NCI-H128 (cell line): ENCODE measurements around the gene FAM117A.
"Not testable (repeated sequence)": the region's sequence is repeated elsewhere in the genome, so short reads cannot be mapped to it uniquely, and the experiment has no call there.

Experiments used
- DNase-seq: peaks from one replicate; lab custom pipeline; 2025; ENCODE audit not compliant: unreplicated experiment; lab: John Stamatoyannopoulos, UW

Gene FAM117A

DNA sequence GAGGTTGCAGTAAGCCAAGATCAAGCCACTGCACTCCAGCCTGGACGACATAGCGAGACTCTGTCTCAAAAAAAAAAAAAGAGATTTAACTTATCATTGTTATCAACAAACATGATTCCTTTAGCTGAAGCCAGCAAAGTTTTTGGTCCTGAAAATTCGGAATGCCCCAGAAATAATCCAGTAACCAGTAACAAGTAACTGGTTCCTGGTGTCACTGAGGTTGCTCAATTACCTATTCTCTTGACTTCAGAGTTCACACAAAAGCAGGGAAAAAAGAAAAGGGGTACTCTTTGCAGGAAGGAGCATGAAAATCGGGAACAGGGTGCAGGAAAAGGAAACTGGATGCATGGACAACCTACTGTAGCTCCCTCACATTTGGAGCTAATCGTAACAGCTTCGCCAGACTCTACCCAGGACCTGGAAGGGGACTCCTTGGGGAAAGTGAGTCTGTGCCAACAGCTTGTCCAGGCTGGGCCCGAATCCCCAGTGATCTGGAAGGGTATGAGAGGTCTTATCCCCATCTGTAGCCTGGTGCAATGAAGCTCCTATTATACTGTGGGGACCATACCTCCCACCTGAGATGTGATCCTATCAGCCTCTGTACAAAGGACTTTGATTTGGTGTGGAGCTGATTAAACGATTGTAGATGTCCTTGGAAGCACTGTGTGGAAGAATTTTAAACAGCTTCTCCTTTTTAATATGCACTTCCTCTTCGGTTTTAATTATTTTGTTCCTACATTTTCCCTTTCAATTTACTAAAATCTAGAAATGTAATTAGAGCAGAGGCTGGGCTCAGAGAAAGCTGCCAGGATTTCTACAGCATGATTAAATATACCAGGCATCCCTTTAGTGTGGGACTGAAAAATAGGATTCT, 82.6 kb downstream of the FAM117A start:
- DNase-seq: no peak

DNA sequence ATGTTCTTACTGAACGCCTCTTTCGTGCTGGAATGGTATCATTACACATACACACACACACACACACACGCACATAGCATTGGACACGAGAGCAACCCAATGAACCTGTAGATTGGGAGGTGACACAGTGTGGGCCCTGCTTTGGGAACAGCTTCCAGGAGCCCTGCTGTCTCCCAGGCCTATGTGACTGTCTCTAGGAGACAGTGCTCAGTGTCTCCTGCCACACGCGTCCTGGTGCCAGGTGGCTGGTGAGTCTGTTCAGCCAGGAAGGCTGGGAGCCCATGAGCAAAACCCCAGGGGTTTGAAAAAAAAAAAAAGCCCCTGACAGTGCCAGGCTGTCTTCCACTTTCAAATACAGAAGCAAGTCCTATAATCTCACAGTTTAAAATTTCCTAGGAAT, 83.6 kb downstream of the FAM117A start:
- no peak for DNase-seq

DNA sequence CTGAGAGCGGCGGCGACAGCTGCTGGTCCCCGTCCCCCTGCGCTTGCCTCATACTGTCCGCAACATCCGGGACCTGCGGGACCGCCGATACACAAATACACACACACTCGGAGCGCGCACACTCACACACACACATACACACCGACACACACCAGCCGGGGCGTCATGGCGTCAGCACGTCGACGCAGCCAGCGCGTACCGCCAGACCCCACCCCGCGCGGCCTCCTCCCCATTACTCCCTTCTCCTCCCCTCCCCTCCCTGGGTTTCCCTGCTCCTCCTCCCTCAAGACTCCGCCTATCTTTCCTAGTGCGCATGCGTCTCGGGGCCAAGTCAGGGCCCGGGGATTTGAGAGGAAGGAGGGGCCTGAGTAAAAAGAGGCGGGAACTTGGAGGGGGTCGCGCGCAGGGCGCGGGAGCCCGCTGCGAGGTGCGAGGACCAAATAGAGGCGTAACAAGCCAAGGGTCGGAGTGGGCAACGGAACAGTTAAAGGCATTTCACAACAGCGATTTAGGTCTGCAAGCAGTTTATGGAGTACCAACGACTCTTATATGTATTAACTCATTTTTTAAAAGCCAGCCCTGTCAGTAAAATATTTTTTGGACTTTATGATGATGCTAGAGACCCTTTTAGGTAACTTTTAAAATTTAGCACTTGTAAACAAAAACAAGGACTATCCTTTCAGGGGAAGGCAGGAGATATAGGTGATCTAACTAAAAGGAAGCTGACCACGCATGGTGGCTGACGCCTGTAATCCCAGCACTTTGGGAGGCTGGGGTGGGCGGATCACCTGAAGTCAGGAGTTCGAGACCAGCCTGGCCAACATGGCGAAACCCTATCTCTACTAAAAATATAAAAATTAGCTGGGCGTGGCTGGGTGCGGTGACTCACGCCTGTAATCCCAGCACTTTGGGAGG, 85.7 kb downstream of the FAM117A start, which contains the start of gene SPOP:
Gene SPOP (minus strand): TSS at position 165 of the 915 bp plus-strand sequence. CDS start 55,287 bp downstream, outside the sequence.
- peak; percentile 93 for DNase-seq

DNA sequence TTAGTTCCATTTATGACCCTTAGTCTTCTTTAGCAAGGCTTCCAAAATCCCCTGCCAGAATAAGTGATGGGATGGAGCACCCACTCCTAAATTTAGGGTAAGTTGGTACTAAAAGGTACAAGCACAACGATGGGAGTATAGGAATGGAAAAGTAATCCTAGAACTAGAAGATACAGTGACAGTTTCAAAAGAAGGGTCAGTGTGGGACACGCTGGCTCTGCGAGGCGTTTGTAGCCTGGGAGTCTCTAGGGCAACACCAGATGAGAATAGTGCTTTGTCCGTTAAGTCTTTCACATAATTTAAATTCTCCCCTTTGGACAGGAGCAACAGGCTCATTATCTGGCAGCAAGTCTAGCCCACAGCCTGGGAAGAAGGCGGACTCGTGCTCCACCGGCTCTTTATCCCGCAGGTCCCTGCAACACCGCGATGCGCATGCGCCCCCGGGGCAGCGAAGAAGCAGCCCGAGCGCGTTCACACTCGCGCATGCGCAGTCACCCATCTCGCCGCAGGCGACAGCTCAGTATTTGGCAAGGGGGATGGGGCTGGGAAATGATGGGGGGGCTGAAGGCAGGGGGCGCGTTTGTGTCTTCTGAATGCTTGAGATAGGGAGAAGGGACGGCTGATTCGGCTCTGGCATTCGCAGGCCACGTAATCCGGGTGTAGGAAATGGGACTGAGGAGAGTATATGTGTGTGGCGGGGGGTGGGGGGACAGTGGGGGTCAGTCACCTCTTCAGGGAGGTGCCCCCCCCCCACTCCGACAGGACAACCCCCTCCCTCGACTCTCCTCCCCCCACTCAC, 86.6 kb downstream of the FAM117A start:
- DNase-seq: peak; percentile 75

DNA sequence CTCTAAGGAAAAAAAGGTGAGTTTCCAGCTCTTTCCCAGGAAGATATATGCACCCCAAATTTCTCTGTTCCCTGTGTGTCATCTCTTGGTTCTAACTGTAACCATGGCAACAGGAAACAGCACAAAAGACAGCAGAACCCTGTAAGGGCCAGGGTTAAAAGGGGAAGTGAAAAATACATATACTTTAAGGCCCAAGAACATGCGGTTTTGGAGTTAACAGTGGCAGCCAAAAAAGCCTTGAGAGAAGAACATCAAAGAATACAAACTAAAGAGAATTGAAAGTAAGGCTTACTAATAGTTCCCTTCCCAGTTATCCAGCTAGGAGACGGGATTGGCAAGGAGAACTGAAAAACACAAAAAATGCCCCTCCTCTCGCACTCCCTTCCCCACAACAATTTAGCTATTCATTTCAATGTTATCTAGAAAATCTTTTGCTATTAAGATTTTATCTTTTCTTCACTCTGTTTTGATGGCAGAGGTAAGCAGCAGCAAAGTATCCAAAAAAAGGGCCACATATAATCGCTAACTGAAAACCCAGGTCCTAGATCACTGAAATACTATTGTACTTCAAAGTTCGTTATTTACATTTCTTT, 87.6 kb downstream of the FAM117A start:
- no peak for DNase-seq

DNA sequence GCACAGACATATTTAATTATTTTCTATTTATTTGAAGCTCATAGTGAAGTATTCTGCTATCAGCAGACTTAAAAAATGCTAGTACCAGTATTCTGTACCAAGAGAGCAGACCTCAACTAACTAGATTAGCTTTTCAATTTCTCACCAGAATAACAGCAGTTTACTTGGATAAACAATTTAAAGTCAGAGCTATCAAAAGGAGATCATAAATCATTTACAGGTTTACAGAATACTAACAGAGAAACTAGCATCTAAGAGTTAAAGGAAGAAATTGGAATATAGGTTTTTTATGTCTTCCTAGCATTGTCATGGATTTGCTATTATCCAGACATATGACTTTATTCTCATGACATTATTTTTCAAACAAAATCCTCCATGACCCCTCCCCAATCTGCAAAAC, 89.4 kb downstream of the FAM117A start:
- DNase-seq: no peak

DNA sequence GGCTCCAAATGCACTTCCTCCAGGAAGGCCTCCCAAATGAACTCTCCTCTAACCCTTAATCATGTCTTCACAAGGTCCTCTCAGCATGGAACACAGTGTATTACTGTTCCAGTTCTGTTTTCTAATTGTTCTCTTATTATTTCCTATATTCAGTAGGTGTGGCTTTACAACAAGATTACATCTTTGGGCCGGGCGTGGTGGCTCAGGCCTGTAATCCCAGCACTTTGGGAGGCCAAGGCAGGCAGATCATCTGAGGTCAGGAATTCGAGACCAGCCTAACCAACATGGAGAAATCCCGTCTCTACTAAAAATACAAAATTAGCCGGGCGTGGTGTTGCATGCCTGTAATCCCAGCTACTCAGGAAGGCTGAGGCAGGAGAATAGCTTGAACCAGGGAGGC, 90.3 kb downstream of the FAM117A start:
- DNase-seq: not testable (repeated sequence)

DNA sequence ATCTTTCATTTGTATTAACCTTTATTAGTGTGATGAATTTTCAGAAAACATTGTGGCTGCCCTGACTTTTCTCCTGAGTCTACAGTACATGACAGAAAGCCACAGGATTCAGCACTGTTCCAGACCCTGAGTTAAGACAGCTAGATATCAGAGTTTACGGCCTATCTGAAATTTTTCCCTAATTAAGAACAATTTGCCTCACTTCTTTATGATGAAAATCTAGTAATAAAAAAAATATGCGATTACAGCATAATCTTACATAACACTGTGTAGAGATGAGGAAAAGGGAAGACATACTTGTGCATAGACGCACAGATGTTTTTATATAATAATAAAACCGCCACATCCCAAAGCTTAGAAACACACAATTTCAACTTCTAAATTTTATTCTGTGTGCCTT, 93.3 kb downstream of the FAM117A start:
- no peak for DNase-seq

DNA sequence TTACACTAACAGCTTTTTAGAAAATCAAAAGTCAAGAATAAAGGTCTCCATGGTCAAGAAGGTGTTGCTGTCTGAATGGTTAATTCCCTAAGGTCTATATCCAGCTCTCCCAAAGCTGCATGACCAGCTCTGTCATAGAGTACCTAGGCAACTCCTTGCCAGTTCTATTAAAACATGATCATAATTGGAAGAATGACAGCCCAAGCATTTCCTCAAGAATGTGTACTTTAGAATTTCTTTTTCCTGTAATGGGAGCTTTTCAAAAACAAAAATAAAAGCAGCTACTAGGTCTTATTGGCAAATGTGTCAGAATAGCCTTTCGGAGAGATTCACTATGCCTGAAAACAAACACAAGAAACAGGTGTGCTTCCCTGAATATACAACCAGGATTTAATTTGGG, 93.9 kb downstream of the FAM117A start:
- no peak for DNase-seq

DNA sequence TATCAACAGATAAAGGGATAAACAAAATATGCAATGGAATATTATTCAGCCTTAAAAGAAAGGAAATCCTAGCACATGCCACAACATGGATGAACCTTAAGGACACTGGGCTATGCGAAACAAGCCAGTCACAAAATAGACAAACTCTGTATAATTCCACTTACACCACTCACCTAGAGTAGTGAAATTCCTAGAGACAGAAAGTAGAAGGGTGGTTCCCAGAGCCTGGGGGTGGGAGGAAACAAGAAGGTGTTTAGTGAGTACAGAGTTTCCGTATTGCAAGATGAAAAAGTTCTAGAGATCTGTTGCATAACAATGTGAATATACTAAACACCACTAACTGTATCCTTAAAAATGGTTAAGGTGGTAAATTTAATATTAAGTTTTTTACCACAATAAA, 96.1 kb downstream of the FAM117A start:
- no peak for DNase-seq

DNA sequence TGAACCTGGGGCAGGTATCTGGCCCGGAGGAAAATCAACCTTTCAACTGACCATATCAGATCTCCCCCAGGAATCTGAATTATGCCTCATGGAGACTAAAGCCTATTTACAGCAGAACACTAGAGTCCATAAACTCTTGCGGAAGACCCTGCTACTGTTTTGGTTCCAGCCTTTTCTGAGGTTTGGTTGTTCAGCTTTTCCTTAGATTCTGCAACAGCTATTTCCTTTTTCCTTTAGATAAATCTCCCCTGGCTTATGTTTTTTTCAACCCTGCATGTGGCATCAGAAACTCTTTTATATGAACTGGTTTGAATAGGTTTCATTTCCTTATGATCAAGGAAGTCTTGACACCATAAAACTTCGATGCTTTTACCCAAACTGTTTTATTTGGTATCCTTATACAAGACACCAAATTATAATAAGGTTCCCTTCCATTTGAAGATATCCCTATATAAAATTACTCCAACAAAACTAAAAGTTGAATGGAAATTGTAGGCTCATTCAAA, 99.2 kb downstream of the FAM117A start:
- DNase-seq: no peak
